Measurements from ENCODE around the gene CDK5RAP2. TPM values are rescaled to one million over a fixed set of nuclear protein-coding genes. Genes with fewer than 3 reads are reported as not detected.

The CDK5RAP2 gene
- total RNA-seq, 3 donors from 2014 or later (not counting 1 experiment from before 2014, with no cell fraction given): 81.5 to 95.7 (median 82.4) TPM

- intact Hi-C loops (cut with micrococcal nuclease): no loop called here
- H3K9me3 Mint-ChIP-seq: no peaks in the 10 kb centered on the region
- WGBS (ENCODE audit: insufficient coverage): 90% methylated on average over 1 of the region's 1 CpG
These were observed 139.2 kb downstream of the CDK5RAP2 start for GRCh38 chr9:120440791-120441190.

GRCh38 chr9:120439926-120440325, 140.0 kb downstream of the CDK5RAP2 start:
- Histone ChIP-seq H3K27me3 (ENCODE audit: control insufficient read depth, insufficient read depth, low read length) (no peaks in the 10 kb centered on the region), H3K4me1 (ENCODE audit: control insufficient read depth, insufficient read depth, low read length) (peaks cover 10% of the 10 kb centered on the region), H3K4me3 (ENCODE audit: low read length) (no peak overlapping the region), H3K27ac (ENCODE audit: low read length) (no peak overlapping the region), H3K9me3 (ENCODE audit: control insufficient read depth, insufficient read depth, low read length) (no peaks in the 10 kb centered on the region), H3K36me3 (ENCODE audit: control insufficient read depth, insufficient read depth, low read length) (peaks cover 42% of the 10 kb centered on the region)
- Mint-ChIP-seq H3K27ac (no peak overlapping the region), H3K27me3 (ENCODE audit: low read depth in 2 of 2) (no peaks in the 10 kb centered on the region), H3K9me3 (no peaks in the 10 kb centered on the region), H3K4me3 (no peak overlapping the region), H3K4me1 (peaks cover 36 to 39% of the 10 kb centered on the region in 2 donors), H3K36me3 (peaks cover 29% of the 10 kb centered on the region)
- 92% methylated on average over 1 of the region's 1 CpG for WGBS (ENCODE audit: insufficient coverage)
- no peak for DNase-seq
- intact Hi-C loops (cut with micrococcal nuclease): no loop called here
- TF ChIP-seq CTCF (IDR thresholded peaks at IDR 0.05): no peak
- no peak for ATAC-seq

More at GRCh38 chr9:120440791-120441190, 139.2 kb downstream of the CDK5RAP2 start:
- peaks cover 45% of the 10 kb centered on the region for H3K36me3 ChIP-seq (ENCODE audit: control insufficient read depth, insufficient read depth, low read length)
- no peaks in the 10 kb centered on the region for H3K27me3 ChIP-seq (ENCODE audit: control insufficient read depth, insufficient read depth, low read length)
- H3K27ac ChIP-seq (ENCODE audit: low read length): no peak overlapping the region
- DNase-seq: no peak
- Mint-ChIP-seq H3K36me3 (peaks cover 29% of the 10 kb centered on the region), H3K4me3 (no peak overlapping the region), H3K27ac (no peak overlapping the region), H3K27me3 (ENCODE audit: low read depth in 2 of 2) (no peaks in the 10 kb centered on the region), H3K4me1 (peaks cover 36 to 39% of the 10 kb centered on the region in 2 donors)
- ATAC-seq: no peak
- H3K4me1 ChIP-seq (ENCODE audit: control insufficient read depth, insufficient read depth, low read length): peaks cover 10% of the 10 kb centered on the region
- H3K9me3 ChIP-seq (ENCODE audit: control insufficient read depth, insufficient read depth, low read length): no peaks in the 10 kb centered on the region
- TF ChIP-seq CTCF (IDR thresholded peaks at IDR 0.05): no peak
- H3K4me3 ChIP-seq (ENCODE audit: low read length): no peak overlapping the region

- H3K9me3 Mint-ChIP-seq: no peaks in the 10 kb centered on the region
- H3K4me1 Mint-ChIP-seq: peaks cover 36 to 39% of the 10 kb centered on the region in 2 donors
- DNase-seq (peak in 1 of 2 donors; percentile 14), ATAC-seq (peak in 1 of 3 donors; percentile 57)
- WGBS (ENCODE audit: insufficient coverage): 92% methylated on average over 8 of the region's 9 CpGs
- H3K36me3 Mint-ChIP-seq: peaks cover 29% of the 10 kb centered on the region
- no peak overlapping the region for H3K27ac Mint-ChIP-seq
- TF ChIP-seq CTCF (IDR thresholded peaks at IDR 0.05): peak; percentile 36
- no peaks in the 10 kb centered on the region for H3K27me3 Mint-ChIP-seq (ENCODE audit: low read depth in 2 of 2)
- intact Hi-C loops (cut with micrococcal nuclease): no loop called here
- Histone ChIP-seq H3K4me3 (ENCODE audit: low read length) (no peak overlapping the region), H3K9me3 (ENCODE audit: control insufficient read depth, insufficient read depth, low read length) (no peaks in the 10 kb centered on the region), H3K36me3 (ENCODE audit: control insufficient read depth, insufficient read depth, low read length) (peaks cover 39% of the 10 kb centered on the region), H3K27ac (ENCODE audit: low read length) (no peak overlapping the region), H3K27me3 (ENCODE audit: control insufficient read depth, insufficient read depth, low read length) (no peaks in the 10 kb centered on the region), H3K4me1 (ENCODE audit: control insufficient read depth, insufficient read depth, low read length) (peaks cover 10% of the 10 kb centered on the region)
- H3K4me3 Mint-ChIP-seq: peak overlapping the region; percentile 10
These were observed 141.0 kb downstream of the CDK5RAP2 start for GRCh38 chr9:120438836-120439546.
